HEK293T (cell line): ENCODE results near the gene ZNF8.

Experiments used
- ARNT ChIP-seq: fragments of 450-650 bp; IDR thresholded peaks from 2 replicates; pipeline ENCODE4 v1.6.1; 2017; ENCODE audit warnings: mild to moderate bottlenecking
- BHLHE40 ChIP-seq: fragments of 450-650 bp; IDR thresholded peaks from 2 replicates; pipeline ENCODE4 v1.6.1; 2016; ENCODE audit warnings: mild to moderate bottlenecking, moderate library complexity, borderline replicate concordance
- ELF4 ChIP-seq: fragments of 450-650 bp; IDR thresholded peaks from 2 replicates; pipeline ENCODE4 v1.6.1; 2017; ENCODE audit warnings: antibody characterized with exemption
- FOXA1 ChIP-seq: fragments of 450-650 bp; IDR thresholded peaks from 2 replicates; pipeline ENCODE4 v1.6.1; 2016; ENCODE audit warnings: mild to moderate bottlenecking
- FOXK2 ChIP-seq: fragments of 450-650 bp; IDR thresholded peaks from 2 replicates; pipeline ENCODE4 v1.6.1; 2016; ENCODE audit warnings: mild to moderate bottlenecking
- FOXM1 ChIP-seq: fragments of 450-650 bp; IDR thresholded peaks from 2 replicates; pipeline ENCODE4 v1.6.1; 2017; ENCODE audit warnings: mild to moderate bottlenecking, borderline replicate concordance
- HDGF ChIP-seq: fragments of 450-650 bp; IDR thresholded peaks from 2 replicates; pipeline ENCODE4 v1.6.1; 2017; ENCODE audit warnings: antibody characterized with exemption, borderline replicate concordance
- NFRKB ChIP-seq: fragments of 450-650 bp; IDR thresholded peaks from 2 replicates; pipeline ENCODE4 v1.6.1; 2016; ENCODE audit warnings: mild to moderate bottlenecking, moderate library complexity
- SP1 ChIP-seq: fragments of 450-650 bp; IDR thresholded peaks from 2 replicates; pipeline ENCODE4 v1.6.1; 2017
- SUZ12 ChIP-seq: fragments of 450-650 bp; IDR thresholded peaks from 2 replicates; pipeline ENCODE4 v1.6.1; 2016; ENCODE audit warnings: mild to moderate bottlenecking
- TARDBP ChIP-seq: fragments of 450-650 bp; IDR thresholded peaks from 2 replicates; pipeline ENCODE4 v1.6.1; 2016

GRCh38 chr19:58262922-58263296 is 15.8 kb upstream of the ZNF8 start:
- TF ChIP-seq SUZ12 (no peak), FOXM1 (no peak), ARNT (no peak), TARDBP (no peak), SP1 (no peak), FOXA1 (no peak), HDGF (no peak), NFRKB (no peak), BHLHE40 (no peak), ELF4 (no peak), FOXK2 (no peak)
